NT2/D1 (cell line): Measurements from ENCODE around the gene UPF2.
"Not testable (repeated sequence)": the region's sequence is repeated elsewhere in the genome, so short reads cannot be mapped to it uniquely, and the experiment has no call there.

Experiments used
- DNase-seq: peaks from one replicate; pipeline ENCODE4 v3.0.0-alpha.2; 2011; ENCODE audit warnings: low read depth, low spot score
- H3K27me3 ChIP-seq: 2 replicates; pipeline ENCODE4 v1.6.0; 2011; ENCODE audit warnings: mild to moderate bottlenecking; ENCODE audit not compliant: insufficient read length, insufficient read depth
- H3K36me3 ChIP-seq: 2 replicates; pipeline ENCODE4 v1.6.1; 2011; ENCODE audit warnings: mild to moderate bottlenecking, low read length, mixed read lengths; ENCODE audit not compliant: insufficient read depth, insufficient read length
- H3K4me1 ChIP-seq: 2 replicates; pipeline ENCODE4 v1.5.1; 2011; ENCODE audit not compliant: insufficient read depth, insufficient read length
- H3K4me3 ChIP-seq: 2 replicates; pipeline ENCODE4 v1.5.1; 2011; ENCODE audit warnings: low read depth; ENCODE audit not compliant: insufficient read length
- H3K9ac ChIP-seq: 2 replicates; pipeline ENCODE4 v1.6.0; 2011; ENCODE audit warnings: low read depth; ENCODE audit not compliant: insufficient read length
- H3K9me3 ChIP-seq: 2 replicates; pipeline ENCODE4 v1.5.1; 2011; ENCODE audit warnings: mild to moderate bottlenecking, low read length; ENCODE audit not compliant: insufficient read depth
- SUZ12 ChIP-seq: IDR thresholded peaks from 2 replicates; pipeline ENCODE4 v1.6.1; 2011; ENCODE audit not compliant: insufficient read length, insufficient read depth; ENCODE audit errors: extremely low read depth
- YY1 ChIP-seq: IDR thresholded peaks from 2 replicates; pipeline ENCODE4 v1.6.1; 2011; ENCODE audit not compliant: insufficient read length, insufficient read depth
- ZNF274 ChIP-seq: IDR thresholded peaks from 2 replicates; pipeline ENCODE4 v1.6.1; 2011; ENCODE audit warnings: mild to moderate bottlenecking, low read depth, low read length

The UPF2 gene

GRCh38 chr10:12013926-12014325, 28.7 kb downstream of the UPF2 start:
- no peak for DNase-seq
- Histone ChIP-seq H3K27me3 (no peaks in the 10 kb centered on the region), H3K4me1 (no peaks in the 10 kb centered on the region), H3K36me3 (peaks cover 25% of the 10 kb centered on the region), H3K9me3 (peaks cover 11% of the 10 kb centered on the region), H3K4me3 (no peak overlapping the region), H3K9ac (no peak overlapping the region)
- no peak for TF ChIP-seq ZNF274
- no peak for TF ChIP-seq YY1
- no peak for TF ChIP-seq SUZ12

GRCh38 chr10:12013391-12013790, 29.2 kb downstream of the UPF2 start:
- H3K27me3 ChIP-seq, H3K4me3 ChIP-seq, DNase-seq, H3K4me1 ChIP-seq, H3K9ac ChIP-seq: not testable (repeated sequence)
- Histone ChIP-seq H3K9me3 (peaks cover 11% of the 10 kb centered on the region), H3K36me3 (peaks cover 26% of the 10 kb centered on the region)

- Histone ChIP-seq H3K36me3 (peaks cover 34% of the 10 kb centered on the region), H3K9ac (no peak overlapping the region), H3K9me3 (peaks cover 11% of the 10 kb centered on the region), H3K4me1 (no peaks in the 10 kb centered on the region), H3K27me3 (no peaks in the 10 kb centered on the region), H3K4me3 (no peak overlapping the region)
- TF ChIP-seq SUZ12 = no peak
- TF ChIP-seq ZNF274 = no peak
- TF ChIP-seq YY1 = no peak
- DNase-seq = no peak
Observed at GRCh38 chr10:12010353-12010752, 32.3 kb downstream of the UPF2 start.

GRCh38 chr10:12008842-12009241, 33.8 kb downstream of the UPF2 start:
- not testable (repeated sequence) for DNase-seq, H3K9ac ChIP-seq, H3K4me1 ChIP-seq, H3K27me3 ChIP-seq, H3K4me3 ChIP-seq
- Histone ChIP-seq H3K36me3 (peaks cover 43% of the 10 kb centered on the region), H3K9me3 (peaks cover 11% of the 10 kb centered on the region)

- DNase-seq = no peak
- Histone ChIP-seq H3K4me1 (no peaks in the 10 kb centered on the region), H3K9me3 (peaks cover 11% of the 10 kb centered on the region), H3K9ac (no peak overlapping the region), H3K36me3 (peaks cover 46% of the 10 kb centered on the region), H3K4me3 (no peak overlapping the region), H3K27me3 (no peaks in the 10 kb centered on the region)
- TF ChIP-seq ZNF274 (no peak), SUZ12 (no peak), YY1 (no peak)
Observed at GRCh38 chr10:12006671-12007070, 35.9 kb downstream of the UPF2 start.

- TF ChIP-seq ZNF274 (no peak), SUZ12 (no peak), YY1 (no peak)
- Histone ChIP-seq H3K9me3 (no peaks in the 10 kb centered on the region), H3K36me3 (peaks cover 32% of the 10 kb centered on the region), H3K9ac (no peak overlapping the region), H3K4me1 (no peaks in the 10 kb centered on the region), H3K4me3 (no peak overlapping the region), H3K27me3 (no peaks in the 10 kb centered on the region)
- DNase-seq = no peak
Observed at GRCh38 chr10:11993834-11994468, 48.7 kb downstream of the UPF2 start.

GRCh38 chr10:11988924-11989323, 53.7 kb downstream of the UPF2 start:
- DNase-seq = no peak
- no peaks in the 10 kb centered on the region for H3K4me1 ChIP-seq
- no peaks in the 10 kb centered on the region for H3K27me3 ChIP-seq
- peaks cover 15% of the 10 kb centered on the region for H3K36me3 ChIP-seq
- no peak overlapping the region for H3K4me3 ChIP-seq
- no peak for TF ChIP-seq YY1
- TF ChIP-seq SUZ12 = no peak
- no peak for TF ChIP-seq ZNF274
- H3K9ac ChIP-seq = no peak overlapping the region
- no peaks in the 10 kb centered on the region for H3K9me3 ChIP-seq

GRCh38 chr10:11986593-11987216, 55.9 kb downstream of the UPF2 start:
- Histone ChIP-seq H3K9ac (no peak overlapping the region), H3K4me1 (no peaks in the 10 kb centered on the region)

More at GRCh38 chr10:11986593-11987216, 55.9 kb downstream of the UPF2 start:
- DNase-seq = peak; percentile 69
- Histone ChIP-seq H3K9me3 (no peaks in the 10 kb centered on the region), H3K27me3 (no peaks in the 10 kb centered on the region), H3K36me3 (peaks cover 15% of the 10 kb centered on the region), H3K4me3 (no peak overlapping the region)
- TF ChIP-seq SUZ12 = no peak
- TF ChIP-seq ZNF274 = no peak
- no peak for TF ChIP-seq YY1
